Activated T-helper 1 cell treated with anti-CD3 and anti-CD28 coated beads, Interleukin-12 subunit alpha, Interleukin-12 subunit beta, Interleukin-2, Interleukin-4 antibody, amounts not matched to agents 30 ng/mL and 10 ng/mL and 1 ng/mL, durations not matched to agents 14 hours and 24 hours and 36 hours (primary cell): Measurements from ENCODE around the gene LENG8. TPM values are rescaled to one million over a fixed set of nuclear protein-coding genes. Genes with fewer than 3 reads are reported as not detected.
A peak's percentile ranks its signal among the peaks of the same experiment; 100 is the strongest.
"Not testable (repeated sequence)": the region's sequence is repeated elsewhere in the genome, so short reads cannot be mapped to it uniquely, and the experiment has no call there.

Experiments used
- DNase-seq: peaks from one replicate; pipeline ENCODE4 v3.0.0; 2021; ENCODE audit warnings: low spot score
- H3K27ac Mint-ChIP-seq: one replicate; pipeline ENCODE4 v1.8.0; 2021; ENCODE audit warnings: mild to moderate bottlenecking, mixed read lengths
- H3K27me3 Mint-ChIP-seq: one replicate; pipeline ENCODE4 v1.8.0; 2022; ENCODE audit warnings: mild to moderate bottlenecking, moderate library complexity, mixed read lengths; ENCODE audit not compliant: insufficient read depth
- H3K36me3 Mint-ChIP-seq: one replicate; pipeline ENCODE4 v1.8.0; 2021; ENCODE audit warnings: low read depth, mixed read lengths
- H3K4me1 Mint-ChIP-seq: one replicate; pipeline ENCODE4 v1.8.0; 2021; ENCODE audit warnings: low read depth, mixed read lengths
- H3K4me3 Mint-ChIP-seq: one replicate; pipeline ENCODE4 v1.8.0; 2021; ENCODE audit warnings: mild to moderate bottlenecking, moderate library complexity, mixed read lengths
- H3K9me3 Mint-ChIP-seq: one replicate; pipeline ENCODE4 v1.8.0; 2021; ENCODE audit warnings: mixed read lengths
- intact Hi-C: fragments of 100-400 bp; cut with micrococcal nuclease; formaldehyde crosslinking; loops from one replicate; pipeline ENCODE4 v1.15.1; 2024
- total RNA-seq: library from RNA; stranded (reverse); gene quantifications from 2 replicates; pipeline ENCODE4 v1.2.3, GENCODE V29; 2022

The LENG8 gene
- total RNA-seq, 1 donor from 2014 or later, result 192 TPM

GRCh38 chr19:54489766-54490165, 40.8 kb downstream of the LENG8 start:
- intact Hi-C loops, result no loop called here
- H3K27me3 Mint-ChIP-seq, result peaks cover 17% of the 10 kb centered on the region
- no peaks in the 10 kb centered on the region for H3K4me1 Mint-ChIP-seq
- H3K4me3 Mint-ChIP-seq, result no peak overlapping the region
- no peak overlapping the region for H3K27ac Mint-ChIP-seq
- no peaks in the 10 kb centered on the region for H3K36me3 Mint-ChIP-seq
- DNase-seq, result no peak
- H3K9me3 Mint-ChIP-seq, result no peaks in the 10 kb centered on the region

DNA sequence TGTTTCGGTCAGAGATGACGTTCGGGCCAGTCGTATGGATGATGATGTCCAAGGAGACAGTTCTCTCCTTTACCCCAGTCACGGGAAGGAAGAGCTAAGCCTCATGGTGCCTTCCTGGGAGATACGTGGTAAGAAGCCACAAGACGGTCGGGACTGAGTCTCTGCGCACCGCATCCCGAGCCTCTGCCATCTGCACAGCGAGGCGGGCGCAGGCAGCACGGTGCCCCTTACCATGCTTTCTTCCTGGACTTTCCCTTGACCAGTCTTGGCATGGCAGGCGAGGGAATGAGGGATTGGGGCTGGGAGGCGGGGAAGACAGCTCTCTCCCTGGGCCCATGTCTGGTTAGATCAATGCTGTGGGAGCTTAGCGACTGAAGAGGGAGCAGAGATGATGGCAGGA, 43.6 kb downstream of the LENG8 start:
- Mint-ChIP-seq H3K36me3 (no peaks in the 10 kb centered on the region), H3K9me3 (no peaks in the 10 kb centered on the region), H3K4me3 (no peak overlapping the region), H3K4me1 (peaks cover 3% of the 10 kb centered on the region), H3K27me3 (peaks cover 19% of the 10 kb centered on the region), H3K27ac (no peak overlapping the region)
- intact Hi-C loops, result no loop called here
- DNase-seq, result no peak

DNA sequence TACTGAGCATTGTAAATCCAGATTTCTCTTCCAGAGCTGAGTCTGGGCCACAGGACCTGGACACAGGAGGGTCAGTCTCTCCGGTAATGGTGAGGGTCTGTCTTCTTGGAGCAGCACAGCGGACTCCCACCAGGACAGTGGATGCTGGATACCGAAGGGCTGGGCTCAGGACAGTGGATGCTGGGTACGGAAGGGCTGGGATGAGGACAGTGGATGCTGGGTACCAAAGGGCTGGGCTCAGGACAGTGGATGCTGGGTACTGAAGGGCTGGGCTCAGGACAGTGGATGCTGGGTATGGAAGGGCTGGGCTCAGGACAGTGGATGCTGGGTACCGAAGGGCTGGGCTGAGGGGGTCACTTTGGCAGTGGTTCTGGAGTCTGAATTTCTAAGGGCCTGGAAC, 44.1 kb downstream of the LENG8 start:
- DNase-seq, H3K9me3 Mint-ChIP-seq, H3K4me3 Mint-ChIP-seq, intact Hi-C loops, H3K27ac Mint-ChIP-seq, H3K36me3 Mint-ChIP-seq, H3K4me1 Mint-ChIP-seq: not testable (repeated sequence)
- H3K27me3 Mint-ChIP-seq, result peaks cover 21% of the 10 kb centered on the region

DNA sequence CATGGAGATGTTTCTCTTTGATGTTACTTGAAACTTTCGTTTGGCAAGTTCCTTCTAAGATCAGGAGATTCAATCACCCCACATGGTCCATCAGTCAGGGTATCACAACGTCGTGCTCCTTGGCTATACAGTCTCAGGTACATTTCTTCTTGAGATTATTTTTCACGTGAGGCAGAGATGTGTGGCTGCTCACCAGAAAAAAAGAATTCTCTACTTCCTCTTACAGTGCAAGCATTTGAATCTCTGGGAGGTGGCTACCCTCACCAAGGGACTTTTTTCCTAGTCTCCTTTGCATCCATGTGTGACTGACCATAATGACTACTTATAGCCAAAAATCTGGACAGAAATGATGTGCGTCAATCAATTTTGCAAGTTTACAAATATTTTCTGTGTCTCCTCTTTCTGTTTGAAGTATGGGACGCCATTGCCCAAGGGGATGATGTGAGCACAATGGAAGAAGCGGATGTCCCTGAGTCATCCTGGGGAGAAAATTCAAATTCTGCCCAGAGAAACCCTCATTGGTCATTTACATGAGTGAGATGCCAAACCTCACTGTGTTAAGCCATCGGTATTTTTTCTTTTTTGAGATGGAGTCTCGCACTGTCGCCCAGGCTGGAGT, 45.1 kb downstream of the LENG8 start:
- Mint-ChIP-seq H3K9me3 (no peaks in the 10 kb centered on the region), H3K4me1 (peaks cover 14% of the 10 kb centered on the region), H3K27me3 (peaks cover 25% of the 10 kb centered on the region), H3K4me3 (no peak overlapping the region), H3K27ac (no peak overlapping the region), H3K36me3 (no peaks in the 10 kb centered on the region)
- DNase-seq, result no peak
- intact Hi-C loops, result no loop called here

- intact Hi-C loops, H3K9me3 Mint-ChIP-seq, H3K4me3 Mint-ChIP-seq, H3K36me3 Mint-ChIP-seq, H3K27ac Mint-ChIP-seq, DNase-seq: not testable (repeated sequence)
- peaks cover 17% of the 10 kb centered on the region for H3K4me1 Mint-ChIP-seq
- H3K27me3 Mint-ChIP-seq, result peaks cover 30% of the 10 kb centered on the region
Observed at GRCh38 chr19:54495284-54495683, 46.3 kb downstream of the LENG8 start.

DNA sequence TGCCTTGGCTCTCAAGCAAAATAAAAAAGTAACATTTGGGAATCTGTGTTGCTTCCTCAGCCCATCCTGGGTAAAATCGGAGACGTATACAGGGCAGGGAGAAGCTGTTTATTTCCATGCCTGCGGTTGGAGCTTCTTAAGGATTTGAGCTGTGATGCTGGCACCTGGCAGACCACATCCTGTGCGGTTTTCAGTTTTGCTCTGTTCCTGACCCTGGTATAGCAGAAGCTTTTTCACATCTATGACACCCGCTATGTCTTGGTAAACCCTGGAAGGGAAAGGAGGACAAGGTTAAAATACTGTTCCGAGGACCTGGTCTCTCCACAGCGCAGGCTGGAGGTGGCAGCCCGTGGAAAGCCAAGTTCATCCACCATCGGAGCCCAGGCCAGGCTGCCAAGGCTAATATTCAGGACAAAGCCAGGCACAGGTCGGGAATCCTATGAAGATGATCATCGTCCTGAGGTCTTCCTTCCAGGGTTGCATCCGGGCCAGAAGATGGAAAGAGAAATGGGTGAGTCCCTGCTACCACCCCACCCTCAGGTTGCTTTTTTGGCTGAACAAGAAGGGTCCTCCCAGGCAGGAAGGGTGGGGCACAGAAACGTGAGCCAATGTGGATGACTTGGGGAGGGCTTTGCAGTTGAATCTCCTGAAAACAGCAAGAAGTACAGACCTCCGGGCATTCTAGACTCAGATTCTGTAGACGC, 48.9 kb downstream of the LENG8 start:
- intact Hi-C loops, H3K27ac Mint-ChIP-seq, H3K36me3 Mint-ChIP-seq, DNase-seq, H3K9me3 Mint-ChIP-seq: not testable (repeated sequence)
- Mint-ChIP-seq H3K27me3 (peaks cover 26% of the 10 kb centered on the region), H3K4me3 (peak overlapping the region; percentile 39), H3K4me1 (peaks cover 26% of the 10 kb centered on the region)

DNA sequence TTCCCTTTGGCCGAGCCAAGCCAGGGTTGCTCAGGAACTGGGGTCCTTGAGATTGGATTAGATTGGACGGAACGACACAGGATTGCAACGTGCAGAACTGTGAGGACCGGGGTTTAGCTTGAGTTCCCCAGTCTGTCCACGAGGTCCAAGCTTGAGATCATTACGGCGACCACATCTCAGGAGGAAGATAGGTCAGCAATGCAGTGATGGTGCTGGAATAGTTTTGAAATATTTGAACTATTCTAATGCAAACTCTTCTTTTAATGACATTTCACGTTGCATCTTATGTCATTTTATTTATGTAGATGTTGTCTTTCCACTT, 49.4 kb downstream of the LENG8 start:
- Mint-ChIP-seq H3K27me3 (peaks cover 26% of the 10 kb centered on the region), H3K4me1 (peaks cover 26% of the 10 kb centered on the region)
- intact Hi-C loops, H3K4me3 Mint-ChIP-seq, H3K9me3 Mint-ChIP-seq, DNase-seq, H3K36me3 Mint-ChIP-seq, H3K27ac Mint-ChIP-seq: not testable (repeated sequence)

DNA sequence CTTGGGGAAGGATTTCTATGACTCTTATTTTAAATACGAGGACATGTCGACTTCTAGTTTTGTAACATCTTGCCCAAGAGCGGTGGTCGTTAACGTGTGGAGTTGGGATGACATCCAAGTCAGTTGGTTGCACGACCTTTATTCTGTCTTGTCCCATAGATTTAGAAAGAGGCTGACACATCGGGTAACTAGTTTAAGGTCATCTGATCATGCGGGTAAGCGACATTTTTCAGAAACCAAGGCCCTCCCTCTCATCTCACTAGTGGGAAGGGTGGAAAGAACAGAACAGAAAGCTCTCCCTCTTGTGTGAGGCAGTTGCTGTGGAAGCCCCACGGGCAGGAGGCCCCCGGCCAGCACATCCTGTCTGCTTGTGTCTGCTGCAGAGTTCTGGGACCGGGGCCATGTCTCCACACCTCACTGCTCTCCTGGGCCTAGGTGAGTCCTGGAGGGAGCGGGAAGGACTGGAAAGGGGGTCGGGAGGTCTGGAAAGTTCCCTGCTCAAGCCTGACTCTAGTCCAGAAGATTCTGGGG, 53.6 kb downstream of the LENG8 start, which contains the start of gene LAIR2:
Gene LAIR2 (plus strand): TSS at position 314 of the 531 bp plus-strand sequence. CDS start 88 bp downstream, at position 402.
- Mint-ChIP-seq H3K36me3 (no peaks in the 10 kb centered on the region), H3K27ac (peak within 1 kb of the TSS; percentile 79), H3K9me3 (no peaks in the 10 kb centered on the region), H3K4me3 (peak within 1 kb of the TSS; percentile 79), H3K4me1 (peaks cover 41% of the 10 kb centered on the region), H3K27me3 (peaks cover 13% of the 10 kb centered on the region)
- intact Hi-C loops, result loop anchor here (2.0 kb wide), 1 partner anchor 16 kb away; no protein-coding TSS in a partner anchor
- DNase-seq, result no peak

DNA sequence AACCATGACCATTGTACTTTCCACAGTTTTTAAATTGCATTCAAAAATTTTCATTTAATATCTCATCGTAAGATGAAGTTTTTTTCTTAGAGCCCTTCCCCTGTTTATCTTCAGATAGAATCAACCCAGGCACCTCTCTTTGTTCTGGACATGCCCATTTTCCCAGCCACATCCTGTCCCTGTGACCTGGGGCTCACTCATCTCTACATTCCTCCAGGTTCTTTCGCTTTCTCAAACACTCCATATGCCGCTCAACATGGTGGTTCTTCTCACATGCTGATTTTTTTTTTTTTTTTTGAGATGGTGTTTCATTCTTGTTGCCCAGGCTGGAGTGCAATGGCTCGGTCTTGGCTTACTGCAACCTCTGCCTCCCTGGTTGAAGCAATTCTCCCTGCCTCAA, 56.5 kb downstream of the LENG8 start:
- intact Hi-C loops, H3K9me3 Mint-ChIP-seq, H3K27me3 Mint-ChIP-seq, H3K36me3 Mint-ChIP-seq, DNase-seq, H3K27ac Mint-ChIP-seq, H3K4me3 Mint-ChIP-seq: not testable (repeated sequence)
- H3K4me1 Mint-ChIP-seq, result peaks cover 32% of the 10 kb centered on the region

- Mint-ChIP-seq H3K27ac (no peak overlapping the region), H3K4me1 (peaks cover 32% of the 10 kb centered on the region), H3K36me3 (no peaks in the 10 kb centered on the region), H3K27me3 (peaks cover 3% of the 10 kb centered on the region), H3K9me3 (no peaks in the 10 kb centered on the region), H3K4me3 (no peak overlapping the region)
- intact Hi-C loops, result no loop called here
- DNase-seq, result no peak
Observed at GRCh38 chr19:54506079-54506478, 57.1 kb downstream of the LENG8 start.

DNA sequence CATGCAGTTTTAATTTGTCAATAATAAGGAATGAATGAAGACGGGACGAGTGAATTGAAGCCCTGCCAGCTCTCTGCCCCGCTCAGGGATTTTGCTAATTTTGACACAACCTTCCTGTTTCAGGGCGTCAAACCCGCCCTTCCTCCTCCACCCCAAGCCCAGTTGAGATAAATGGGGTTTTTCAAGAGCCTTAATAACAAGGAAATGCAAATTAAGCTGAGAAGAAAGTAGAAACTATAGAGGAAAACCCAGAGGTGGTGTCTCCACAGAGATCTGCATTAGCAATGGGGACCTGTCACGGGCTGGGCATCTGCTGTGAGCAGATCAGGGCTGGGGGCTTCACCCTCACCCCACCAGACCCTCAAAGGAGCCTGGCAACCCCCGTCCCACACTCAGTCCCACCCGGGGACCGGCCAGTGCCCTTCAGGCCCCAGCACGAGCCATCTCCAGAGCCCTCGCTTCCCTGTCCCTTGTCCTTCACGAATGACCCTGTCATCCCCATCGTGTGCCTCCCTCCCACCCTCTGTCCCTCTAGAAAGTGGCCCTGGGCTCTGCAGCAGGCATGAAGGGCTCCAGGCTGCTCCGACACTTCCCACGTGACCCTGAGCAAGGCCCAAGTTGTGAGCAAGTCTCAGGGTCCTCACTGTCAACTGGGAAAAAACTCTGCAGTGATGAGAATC, 58.2 kb downstream of the LENG8 start:
- H3K36me3 Mint-ChIP-seq, H3K27me3 Mint-ChIP-seq, H3K9me3 Mint-ChIP-seq, intact Hi-C loops, H3K4me3 Mint-ChIP-seq, DNase-seq, H3K27ac Mint-ChIP-seq: not testable (repeated sequence)
- peaks cover 31% of the 10 kb centered on the region for H3K4me1 Mint-ChIP-seq

GRCh38 chr19:54507824-54508223, 58.8 kb downstream of the LENG8 start:
- Mint-ChIP-seq H3K27me3 (peaks cover 1% of the 10 kb centered on the region), H3K27ac (no peak overlapping the region), H3K4me3 (no peak overlapping the region), H3K9me3 (no peaks in the 10 kb centered on the region), H3K4me1 (peaks cover 24% of the 10 kb centered on the region), H3K36me3 (no peaks in the 10 kb centered on the region)
- intact Hi-C loops, result no loop called here
- no peak for DNase-seq

- H3K4me1 Mint-ChIP-seq, result peaks cover 24% of the 10 kb centered on the region
- DNase-seq, H3K9me3 Mint-ChIP-seq, H3K27ac Mint-ChIP-seq, H3K36me3 Mint-ChIP-seq, intact Hi-C loops, H3K27me3 Mint-ChIP-seq, H3K4me3 Mint-ChIP-seq: not testable (repeated sequence)
Observed at GRCh38 chr19:54508487-54508886, 59.5 kb downstream of the LENG8 start.
